HG03159 (cell line): ENCODE measurements around the gene MGAT4C.

ENCODE experiments used
- ATAC-seq: cut with Tn5 transposase; IDR thresholded peaks from one replicate; pipeline ENCODE4 v1.9.1; 2021; ENCODE audit warnings: mild to moderate bottlenecking, moderate library complexity; ENCODE audit not compliant: unreplicated experiment

The MGAT4C gene

DNA sequence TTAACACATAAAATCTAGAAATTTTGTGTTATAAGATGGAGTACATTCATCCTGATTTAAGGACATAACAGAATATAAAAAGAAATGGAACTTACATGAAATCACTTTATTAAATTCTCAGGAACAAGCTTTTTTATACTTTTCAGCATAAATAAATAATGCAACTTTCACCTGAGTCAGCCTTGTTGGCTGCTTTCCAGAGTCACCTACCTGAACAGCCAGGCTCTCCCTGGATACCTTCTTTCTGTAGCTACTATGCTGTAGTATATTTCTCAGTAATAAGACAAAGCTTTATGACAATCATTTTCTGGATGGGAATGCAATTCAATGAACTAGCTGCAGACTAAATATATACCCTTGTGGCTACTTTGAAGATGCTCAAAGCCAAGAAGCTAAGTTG, 270.2 kb downstream of the MGAT4C start:
- ATAC-seq: no peak

- ATAC-seq: no peak
Observed at GRCh38 chr12:85983601-85984000, 272.6 kb downstream of the MGAT4C start.

- no peak for ATAC-seq
Observed at GRCh38 chr12:85979641-85980040, 276.6 kb downstream of the MGAT4C start.

- no peak for ATAC-seq
Observed at GRCh38 chr12:85975716-85976115, 280.5 kb downstream of the MGAT4C start.

GRCh38 chr12:85971800-85972199, 284.4 kb downstream of the MGAT4C start:
- ATAC-seq: no peak

DNA sequence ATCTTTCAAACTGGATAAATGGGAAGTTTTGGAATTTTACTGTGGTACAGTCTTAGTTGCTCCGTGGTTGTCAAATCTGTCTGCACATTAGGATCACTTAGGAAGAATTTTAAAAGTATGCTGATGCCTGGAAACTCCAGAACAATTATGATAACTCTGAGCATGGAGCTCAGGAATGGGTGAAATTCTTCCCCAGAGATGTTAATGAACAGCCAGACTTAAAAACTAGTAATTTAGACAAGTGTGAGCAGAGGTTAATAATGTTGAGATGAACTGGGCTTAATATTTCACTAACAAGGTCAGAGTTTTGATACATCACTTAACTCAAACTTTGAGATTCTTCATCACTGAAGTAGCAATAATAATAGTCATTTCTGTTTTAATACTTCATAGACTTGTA, 287.6 kb downstream of the MGAT4C start:
- no peak for ATAC-seq

DNA sequence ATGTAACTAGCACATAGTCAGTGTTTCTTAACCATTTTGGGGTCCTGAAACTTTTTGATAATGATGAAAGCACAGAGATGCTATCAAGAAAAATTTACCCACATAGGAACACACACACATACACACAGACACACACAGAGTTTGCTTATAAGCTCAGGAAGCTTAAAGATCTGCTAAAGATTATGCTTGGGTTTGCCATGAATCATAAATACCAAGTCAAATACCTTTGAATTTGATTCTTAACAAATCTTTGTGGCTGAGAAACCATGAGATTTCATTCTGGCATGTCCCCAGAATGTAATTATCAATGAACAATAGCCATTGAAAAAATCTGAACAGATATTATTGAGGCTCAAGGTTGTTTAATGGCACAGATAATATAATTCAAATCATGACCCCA, 292.9 kb downstream of the MGAT4C start:
- no peak for ATAC-seq

GRCh38 chr12:85956081-85956480, 300.1 kb downstream of the MGAT4C start:
- no peak for ATAC-seq

- no peak for ATAC-seq
Observed at GRCh38 chr12:85955127-85955526, 301.1 kb downstream of the MGAT4C start.

DNA sequence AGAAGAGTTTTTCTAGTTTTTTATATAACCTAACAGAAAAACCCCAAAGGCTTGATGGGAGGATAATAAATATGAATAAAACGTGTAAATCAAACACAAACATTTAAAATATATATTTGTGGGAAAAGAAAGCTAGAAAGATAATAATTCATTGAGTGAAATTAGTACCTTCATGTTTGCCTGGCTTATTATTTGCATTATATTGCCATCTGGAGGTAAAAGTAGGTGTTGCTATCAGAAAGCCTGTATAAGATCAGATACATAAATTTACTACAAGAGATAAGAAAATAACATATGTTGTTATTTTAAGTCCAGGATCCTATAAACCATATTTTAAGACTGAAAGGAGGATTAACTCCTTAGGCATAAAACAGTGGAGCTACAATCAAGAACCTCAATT, 304.4 kb downstream of the MGAT4C start:
- ATAC-seq: no peak

DNA sequence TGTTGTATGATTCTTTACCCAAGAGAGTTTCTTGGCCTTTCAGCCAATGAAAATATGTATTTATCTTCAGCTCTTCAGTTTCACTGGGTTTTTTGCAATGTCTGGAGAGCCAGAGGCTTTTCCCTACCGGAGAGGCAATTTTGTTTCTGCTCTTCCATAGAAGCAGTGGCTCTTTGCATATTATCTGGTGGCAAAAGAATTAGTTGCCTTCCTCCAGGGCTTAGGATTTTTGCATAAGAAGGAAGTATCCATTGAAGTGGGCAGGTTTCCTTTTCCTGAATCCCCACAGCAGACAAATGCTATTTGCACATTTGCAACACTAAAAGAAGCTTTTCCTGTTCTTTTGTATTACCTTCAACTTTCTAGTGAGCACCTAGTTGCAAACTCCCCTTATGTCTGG, 306.9 kb downstream of the MGAT4C start:
- ATAC-seq: no peak

DNA sequence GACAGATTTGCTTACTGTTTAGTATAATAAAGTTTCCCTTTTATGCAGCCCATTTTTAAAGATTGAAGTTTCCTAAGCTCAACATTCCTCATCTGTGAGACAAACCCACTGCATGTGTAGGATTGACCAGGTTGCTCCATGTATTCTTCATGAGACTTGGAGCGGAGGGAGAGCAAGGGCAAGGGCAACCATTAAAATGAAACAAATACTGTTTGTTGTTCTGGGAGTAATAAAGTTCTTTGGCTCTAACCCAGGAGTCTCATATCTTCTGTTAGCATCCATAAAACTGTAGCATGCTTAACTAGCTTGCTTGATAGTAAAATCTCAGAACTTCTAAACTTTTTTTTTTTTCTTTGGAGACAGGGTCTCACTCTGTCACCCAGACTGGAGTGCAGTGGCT, 307.9 kb downstream of the MGAT4C start:
- no peak for ATAC-seq

DNA sequence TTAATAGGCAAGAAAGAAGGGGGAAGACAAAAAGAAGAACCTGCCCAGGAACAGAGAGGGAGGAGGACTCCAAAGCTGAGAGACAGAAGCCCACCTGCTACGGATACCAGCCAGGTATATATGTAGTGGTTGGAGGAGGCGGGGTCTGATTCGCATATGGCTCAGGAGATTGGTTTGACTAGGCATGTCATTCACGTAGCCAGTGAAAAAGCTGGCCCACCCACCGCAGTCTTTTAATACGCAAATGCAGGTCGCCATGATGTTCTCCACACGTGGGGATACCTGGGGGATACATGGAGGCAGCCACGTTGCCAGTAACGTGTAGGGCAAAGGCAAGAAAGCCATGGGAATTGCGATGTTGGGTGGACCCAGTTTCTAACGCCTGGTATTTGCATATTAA, 308.9 kb downstream of the MGAT4C start:
- no peak for ATAC-seq

- ATAC-seq: no peak
Observed at GRCh38 chr12:85946375-85946774, 309.8 kb downstream of the MGAT4C start.

- ATAC-seq: no peak
Observed at GRCh38 chr12:85927166-85927565, 329.0 kb downstream of the MGAT4C start.

- peak; percentile 50 for ATAC-seq
Observed at GRCh38 chr12:85923767-85924331, 332.3 kb downstream of the MGAT4C start.

DNA sequence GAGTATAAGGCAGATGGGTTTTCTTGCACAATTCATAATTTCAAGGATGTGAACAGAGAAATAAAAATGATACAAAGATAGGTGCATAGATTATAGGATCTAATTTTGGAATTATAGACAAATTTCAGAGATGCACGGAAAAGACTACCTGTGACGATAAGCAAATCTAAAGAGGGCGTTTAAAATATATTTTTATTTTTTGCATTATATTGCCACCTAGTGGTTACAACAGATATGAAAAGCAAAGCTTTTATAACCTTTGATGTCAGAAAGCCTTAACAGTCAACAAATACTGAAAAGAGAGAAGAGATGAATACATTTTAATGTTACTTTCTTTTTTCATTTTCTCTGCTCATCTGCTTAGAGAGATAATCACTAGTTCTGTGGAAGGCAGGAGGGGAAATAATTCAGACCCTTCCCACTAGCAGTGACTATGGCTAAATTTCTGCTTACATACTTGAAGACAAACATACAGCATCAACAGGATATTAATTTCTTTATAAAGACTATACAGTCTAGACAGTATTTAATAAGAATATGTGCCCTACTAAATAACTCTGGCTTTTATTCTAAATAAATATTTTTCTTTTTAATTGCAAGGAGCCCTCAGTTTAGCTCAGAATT, 335.8 kb downstream of the MGAT4C start:
- ATAC-seq: peak; percentile 68
